Ovary (tissue), 9 donors: ENCODE data around the gene SYT17. TPM values are rescaled to one million over a fixed set of nuclear protein-coding genes. Genes with fewer than 3 reads are reported as not detected.

Experiments used
- DNase-seq, 5 donors: peaks; one replicate each; pipeline ENCODE4 v3.0.0-alpha.2; 2019 to 2020
- H3K27ac ChIP-seq, 2 donors: fragments of 200-600 bp; one replicate each; pipeline versions ENCODE4 v1.5.1 to v1.8.0; 2019 to 2022
- H3K27me3 ChIP-seq: fragments of 200-600 bp; one replicate; pipeline ENCODE4 v1.8.0; 2022
- H3K36me3 ChIP-seq: fragments of 200-600 bp; sonication (generic); one replicate; pipeline ENCODE4 v1.5.1; 2019
- H3K4me1 ChIP-seq: one replicate; pipeline ENCODE4 v1.8.1; 2013; ENCODE audit warnings: mild to moderate bottlenecking, moderate library complexity; ENCODE audit not compliant: insufficient read depth
- H3K4me3 ChIP-seq: fragments of 200-600 bp; sonication (generic); one replicate; pipeline ENCODE4 v1.5.1; 2017
- H3K9me3 ChIP-seq, 2 donors: fragments of 200-600 bp in 1 of 2; sonication (generic) in 1 of 2; one replicate each; pipeline versions ENCODE4 v1.5.1 to v1.8.1; 2013 to 2019; ENCODE audit warnings: mild to moderate bottlenecking in 1 of 2, moderate library complexity in 1 of 2
- CTCF ChIP-seq, 3 donors: fragments of 450-650 bp in 2 of 3; fragments of 200-600 bp in 1 of 3; IDR thresholded peaks; one replicate each; pipeline versions ENCODE4 v1.5.1 to v1.8.0; 2016 to 2022; ENCODE audit warnings: antibody characterized with exemption in 3 of 3, mild to moderate bottlenecking in 1 of 3
- EP300 ChIP-seq: sonication (generic); formaldehyde crosslinking; IDR thresholded peaks from one replicate; pipeline ENCODE4 v1.6.1; 2017; ENCODE audit warnings: antibody characterized with exemption
- POLR2A ChIP-seq: fragments of 450-650 bp; IDR thresholded peaks from one replicate; pipeline ENCODE4 v1.6.1; 2017; ENCODE audit warnings: antibody characterized with exemption, mild to moderate bottlenecking, moderate library complexity
- whole genome bisulfite sequencing, 3 donors: extraction: QIAGEN DNeasy Blood & Tissue Kit in 1 of 3; methylation state at CpG; one replicate each; pipeline versions ENCODE4 v1.1.5 to v1.1.7; 2013 to 2017; 5-methylcytosine and 5-hydroxymethylcytosine counted together
- intact Hi-C, 4 donors: fragments of 100-400 bp; cut with DNase I; formaldehyde crosslinking; loops; one replicate each; pipeline versions ENCODE4 v1.11.0 to v1.15.1; 2022 to 2023
- polyA plus RNA-seq, 2 donors: library from polyadenylated mRNA; stranded (reverse); fragments of 200-250 nt in 1 of 2; fragments of 350-450 nt in 1 of 2; fragmentation: Illumina TruSeq in 1 of 2; extraction: RNeasy Lipid Tissue Mini Kit (QIAGEN cat#74804) in 1 of 2; gene quantifications; one replicate each; pipeline ENCODE4 v1.2.3, GENCODE V29; 2013 to 2014
- total RNA-seq, 7 donors: library from RNA; depleted of rRNA in 2 of 7; stranded (reverse); fragments of >200 nt in 2 of 7; fragmentation: NEBNext Ultra II Directional in 3 of 7; extraction: Animal tissue kit (Norgen Biotek cat#: 25700) in 3 of 7; gene quantifications; one replicate each; pipeline versions ENCODE4 v1.1.0 to v1.2.4, GENCODE V29; 2016 to 2023
- donor health status: DM: no; HTN: no; CAD: no; lungs with moderate emphysema.
- donor health status: DM: no; HTN: no; CAD: no.
- donor health status: Bipolar disorder and iron deficiency.
- donor health status: DM: yes; HTN: yes; CAD: no.
- donor health status: DM: no; HTN: no; CAD: no.
- donor health status: DM: yes; HTN: yes; CAD: no.

The SYT17 gene
- total and polyA plus RNA-seq, 9 donors = 0.36 to 1.5 (median 0.82) TPM

- intact Hi-C loops = no loop called here
- Histone ChIP-seq H3K27me3 (no peaks in the 10 kb centered on the region), H3K4me3 (no peak overlapping the region), H3K9me3 (peaks cover 0 to 15% of the 10 kb centered on the region in 2 donors), H3K4me1 (no peaks in the 10 kb centered on the region), H3K27ac (no peak overlapping the region), H3K36me3 (no peaks in the 10 kb centered on the region)
- DNase-seq = no peak
- 95 to 98% (median 98%) methylated on average over 8 to 11 of the region's 11 CpGs for WGBS, 3 donors
- no peak for TF ChIP-seq CTCF (IDR thresholded peaks at IDR 0.05)
- no peak for TF ChIP-seq EP300
- TF ChIP-seq POLR2A = no peak
Measured at GRCh38 chr16:19241512-19241911, 73.5 kb downstream of the SYT17 start.

GRCh38 chr16:19242186-19242585 lies 74.1 kb downstream of the SYT17 start:
- no peak overlapping the region for H3K4me3 ChIP-seq
- no peaks in the 10 kb centered on the region for H3K36me3 ChIP-seq
- no peak overlapping the region for H3K27ac ChIP-seq
- no peak for TF ChIP-seq POLR2A
- no peak for TF ChIP-seq EP300
- TF ChIP-seq CTCF (IDR thresholded peaks at IDR 0.05) = no peak
- no peaks in the 10 kb centered on the region for H3K4me1 ChIP-seq
- no peak for DNase-seq
- H3K9me3 ChIP-seq = peaks cover 0 to 14% of the 10 kb centered on the region in 2 donors
- no peaks in the 10 kb centered on the region for H3K27me3 ChIP-seq
- intact Hi-C loops = no loop called here
- WGBS, 3 donors = 1 to 5% (median 3%) methylated on average over 1 of the region's 1 CpG

- H3K27ac ChIP-seq = no peak overlapping the region
- H3K4me1 ChIP-seq = no peaks in the 10 kb centered on the region
- intact Hi-C loops = no loop called here
- WGBS, 3 donors = 68 to 84% (median 79%) methylated on average over 3 of the region's 3 CpGs
- peaks cover 0 to 11% of the 10 kb centered on the region in 2 donors for H3K9me3 ChIP-seq
- H3K36me3 ChIP-seq = no peaks in the 10 kb centered on the region
- H3K27me3 ChIP-seq = no peaks in the 10 kb centered on the region
- no peak overlapping the region for H3K4me3 ChIP-seq
- TF ChIP-seq CTCF (IDR thresholded peaks at IDR 0.05) (no peak), POLR2A (no peak), EP300 (no peak)
- DNase-seq = no peak
Measured at GRCh38 chr16:19242987-19243575, 75.0 kb downstream of the SYT17 start.

- Histone ChIP-seq H3K4me3 (no peak overlapping the region), H3K27me3 (no peaks in the 10 kb centered on the region), H3K9me3 (no peaks in the 10 kb centered on the region), H3K36me3 (no peaks in the 10 kb centered on the region), H3K4me1 (no peaks in the 10 kb centered on the region), H3K27ac (no peak overlapping the region)
- no peak for DNase-seq
- intact Hi-C loops = no loop called here
- TF ChIP-seq EP300 (no peak), CTCF (IDR thresholded peaks at IDR 0.05) (no peak), POLR2A (no peak)
- 67 to 69% (median 68%) methylated on average over 8 of the region's 8 CpGs for WGBS, 3 donors
Measured at GRCh38 chr16:19245326-19245925, 77.4 kb downstream of the SYT17 start.
